HepG2 (cell line): ENCODE results near the gene XK. TPM values are rescaled to one million over a fixed set of nuclear protein-coding genes. Genes with fewer than 3 reads are reported as not detected.

ENCODE experiments used
- ARHGAP35 ChIP-seq: sonication (generic); formaldehyde crosslinking; IDR thresholded peaks from 2 replicates; pipeline ENCODE4 v1.9.0; 2022; ENCODE audit warnings: mild to moderate bottlenecking, inconsistent platforms, moderate library complexity, missing genetic modification reagents, borderline replicate concordance
- NR1H2 ChIP-seq: sonication (generic); formaldehyde crosslinking; IDR thresholded peaks from 2 replicates; pipeline ENCODE4 v1.8.1; 2022; ENCODE audit warnings: low read depth, missing genetic modification reagents, borderline replicate concordance
- RAD21 ChIP-seq: fragments of 450-650 bp; formaldehyde crosslinking; IDR thresholded peaks from 2 replicates; pipeline ENCODE4 v1.5.0; 2020; ENCODE audit warnings: mild to moderate bottlenecking
- RFXANK ChIP-seq: IDR thresholded peaks from 2 replicates; pipeline ENCODE4 v1.6.1; 2016
- ZNF7 ChIP-seq: IDR thresholded peaks from 2 replicates; pipeline ENCODE4 v1.6.1; 2016; ENCODE audit warnings: missing biosample characterization, missing genetic modification reagents
- polyA plus RNA-seq, 8 experiments: library from polyadenylated mRNA; depleted of rRNA in 3 of 8; stranded (reverse) in 7 of 8; unstranded in 1 of 8; fragments of >200 nt; fragmentation: Illumina TruSeq in 4 of 8; extraction: Trizol in 4 of 8; gene quantifications; 2 replicates each; pipeline versions ENCODE4 v1.2.1 to v1.2.3, GENCODE V29; 2011 to 2016; ENCODE audit warnings: low read depth in 4 of 8, missing spikeins in 1 of 8, mixed read lengths in 1 of 8; ENCODE audit not compliant: insufficient read depth in 1 of 8
- total RNA-seq, 5 experiments: library from RNA; depleted of rRNA; stranded (reverse); fragments of >200 nt; fragmentation: Illumina TruSeq; extraction: Trizol; gene quantifications; 2 replicates each; pipeline ENCODE4 v1.2.3, GENCODE V29; 2016; ENCODE audit warnings: low read depth in 1 of 5
- TF ChIP-seq, protein P1 (sequence below): sonication (generic); formaldehyde crosslinking; IDR thresholded peaks from 2 replicates; pipeline ENCODE4 v1.4.0; 2020; ENCODE audit warnings: mild to moderate bottlenecking, missing genetic modification reagents
- TF ChIP-seq, protein P2 (sequence below): conservative IDR thresholded peaks from 2 replicates; pipeline ENCODE4 v1.6.1; 2018; ENCODE audit warnings: missing genetic modification reagents

XK gene
- total and polyA plus RNA-seq, 2 of the 13 experiments (the other 11 are each of a cell fraction or from before 2014, with no cell fraction given): not detected

DNA sequence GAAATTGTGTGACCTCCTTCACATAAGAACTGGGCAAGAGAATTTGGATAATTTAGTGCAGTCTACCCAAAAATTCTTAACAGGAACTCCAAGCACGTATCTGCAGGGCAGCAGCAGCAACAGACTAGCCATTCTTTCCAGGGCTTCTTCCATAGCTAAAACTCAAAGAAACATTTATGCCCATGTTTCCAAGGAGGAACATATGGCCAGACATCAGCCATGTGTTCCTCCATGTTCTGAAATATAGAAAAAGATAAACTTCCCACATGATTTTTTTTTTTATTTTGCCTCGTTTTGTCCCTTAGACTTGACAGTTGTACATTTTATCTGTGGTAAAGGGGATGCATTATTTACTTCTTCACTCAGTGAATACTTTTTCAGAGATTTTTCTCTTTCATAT, 66.7 kb downstream of the XK start (continued):
- TF ChIP-seq, protein P1, sequence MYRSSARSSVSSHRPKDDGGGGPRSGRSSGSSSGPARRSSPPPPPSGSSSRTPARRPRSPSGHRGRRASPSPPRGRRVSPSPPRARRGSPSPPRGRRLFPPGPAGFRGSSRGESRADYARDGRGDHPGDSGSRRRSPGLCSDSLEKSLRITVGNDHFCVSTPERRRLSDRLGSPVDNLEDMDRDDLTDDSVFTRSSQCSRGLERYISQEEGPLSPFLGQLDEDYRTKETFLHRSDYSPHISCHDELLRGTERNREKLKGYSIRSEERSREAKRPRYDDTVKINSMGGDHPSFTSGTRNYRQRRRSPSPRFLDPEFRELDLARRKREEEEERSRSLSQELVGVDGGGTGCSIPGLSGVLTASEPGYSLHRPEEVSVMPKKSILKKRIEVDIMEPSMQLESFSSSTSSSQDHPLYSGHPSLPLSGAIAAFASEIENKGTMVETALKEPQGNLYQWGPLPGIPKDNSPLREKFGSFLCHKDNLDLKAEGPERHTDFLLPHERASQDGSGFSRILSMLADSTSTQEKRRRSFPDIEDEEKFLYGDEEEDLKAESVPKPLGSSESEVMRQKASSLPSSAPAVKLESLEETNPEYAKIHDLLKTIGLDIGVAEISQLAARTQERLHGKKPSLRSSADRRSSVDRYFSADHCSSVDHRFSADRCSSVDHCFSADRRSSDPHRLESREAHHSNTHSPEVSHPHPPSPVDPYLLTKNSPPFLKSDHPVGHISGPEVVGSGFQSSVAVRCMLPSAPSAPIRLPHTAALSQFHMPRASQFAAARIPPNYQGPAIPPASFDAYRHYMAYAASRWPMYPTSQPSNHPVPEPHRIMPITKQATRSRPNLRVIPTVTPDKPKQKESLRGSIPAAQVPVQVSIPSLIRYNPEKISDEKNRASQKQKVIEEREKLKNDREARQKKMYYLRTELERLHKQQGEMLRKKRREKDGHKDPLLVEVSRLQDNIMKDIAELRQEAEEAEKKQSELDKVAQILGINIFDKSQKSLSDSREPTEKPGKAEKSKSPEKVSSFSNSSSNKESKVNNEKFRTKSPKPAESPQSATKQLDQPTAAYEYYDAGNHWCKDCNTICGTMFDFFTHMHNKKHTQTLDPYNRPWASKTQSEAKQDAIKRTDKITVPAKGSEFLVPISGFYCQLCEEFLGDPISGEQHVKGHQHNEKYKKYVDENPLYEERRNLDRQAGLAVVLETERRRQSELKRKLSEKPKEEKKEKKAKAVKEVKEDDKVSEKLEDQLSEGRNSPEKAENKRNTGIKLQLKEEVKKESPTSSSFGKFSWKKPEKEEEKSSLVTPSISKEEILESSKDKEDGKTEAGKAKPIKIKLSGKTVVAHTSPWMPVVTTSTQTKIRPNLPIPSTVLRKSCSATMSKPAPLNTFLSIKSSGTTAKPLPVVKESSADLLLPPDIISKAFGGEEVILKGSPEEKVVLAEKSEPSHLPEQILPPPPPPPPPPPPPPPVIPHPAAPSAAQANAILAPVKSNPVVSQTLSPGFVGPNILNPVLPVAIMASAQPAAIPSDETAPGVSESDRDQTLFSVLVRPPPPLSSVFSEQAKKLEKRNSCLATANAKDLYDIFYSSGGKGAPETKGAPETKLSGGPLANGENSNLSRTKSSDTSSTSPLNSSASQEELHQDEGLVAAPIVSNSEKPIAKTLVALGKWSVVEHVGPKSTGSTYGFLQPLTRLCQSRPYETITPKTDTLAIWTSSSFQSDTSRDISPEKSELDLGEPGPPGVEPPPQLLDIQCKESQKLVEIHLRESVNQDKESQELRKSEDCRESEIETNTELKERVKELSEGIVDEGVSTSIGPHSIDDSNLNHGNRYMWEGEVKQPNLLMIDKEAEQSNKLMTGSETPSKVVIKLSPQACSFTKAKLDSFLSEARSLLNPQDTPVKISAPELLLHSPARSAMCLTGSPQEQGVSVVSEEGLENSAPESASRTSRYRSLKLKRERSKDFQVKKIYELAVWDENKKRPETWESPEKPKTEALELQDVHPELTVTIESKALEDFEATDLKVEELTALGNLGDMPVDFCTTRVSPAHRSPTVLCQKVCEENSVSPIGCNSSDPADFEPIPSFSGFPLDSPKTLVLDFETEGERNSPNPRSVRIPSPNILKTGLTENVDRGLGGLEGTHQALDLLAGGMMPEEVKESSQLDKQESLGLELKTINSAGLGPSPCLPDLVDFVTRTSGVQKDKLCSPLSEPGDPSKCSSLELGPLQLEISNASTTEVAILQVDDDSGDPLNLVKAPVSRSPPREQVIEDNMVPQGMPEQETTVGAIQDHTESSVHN (CRISPR knock-in tag): no peak
- no peak for TF ChIP-seq ARHGAP35
- no peak for TF ChIP-seq ZNF7 (CRISPR knock-in tag)
- no peak for TF ChIP-seq NR1H2 (CRISPR knock-in tag)
- TF ChIP-seq RAD21: no peak
- TF ChIP-seq RFXANK (CRISPR knock-in tag): no peak
- TF ChIP-seq, protein P2, sequence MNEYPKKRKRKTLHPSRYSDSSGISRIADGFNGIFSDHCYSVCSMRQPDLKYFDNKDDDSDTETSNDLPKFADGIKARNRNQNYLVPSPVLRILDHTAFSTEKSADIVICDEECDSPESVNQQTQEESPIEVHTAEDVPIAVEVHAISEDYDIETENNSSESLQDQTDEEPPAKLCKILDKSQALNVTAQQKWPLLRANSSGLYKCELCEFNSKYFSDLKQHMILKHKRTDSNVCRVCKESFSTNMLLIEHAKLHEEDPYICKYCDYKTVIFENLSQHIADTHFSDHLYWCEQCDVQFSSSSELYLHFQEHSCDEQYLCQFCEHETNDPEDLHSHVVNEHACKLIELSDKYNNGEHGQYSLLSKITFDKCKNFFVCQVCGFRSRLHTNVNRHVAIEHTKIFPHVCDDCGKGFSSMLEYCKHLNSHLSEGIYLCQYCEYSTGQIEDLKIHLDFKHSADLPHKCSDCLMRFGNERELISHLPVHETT (CRISPR knock-in tag): no peak
